Inflammatory macrophage (primary cell): ENCODE results near the gene P2RX7.

Experiments
- DNase-seq, 2 donors: peaks; one replicate each; pipeline ENCODE4 v3.0.0-alpha.2; 2020 to 2022

Gene P2RX7

GRCh38 chr12:121110211-121110940, 22.3 kb upstream of the P2RX7 start:
- DNase-seq: peak; percentile 76

GRCh38 chr12:121111684-121112083, 21.0 kb upstream of the P2RX7 start:
- DNase-seq: no peak

GRCh38 chr12:121112496-121112895, 20.2 kb upstream of the P2RX7 start:
- DNase-seq: no peak

- DNase-seq: no peak
These were observed 19.6 kb upstream of the P2RX7 start for GRCh38 chr12:121113057-121113456.

- DNase-seq: no peak
These were observed 18.5 kb upstream of the P2RX7 start for GRCh38 chr12:121114019-121114639.

GRCh38 chr12:121114806-121115205, 17.9 kb upstream of the P2RX7 start:
- no peak for DNase-seq

- no peak for DNase-seq
These were observed 17.1 kb upstream of the P2RX7 start for GRCh38 chr12:121115530-121115929.

GRCh38 chr12:121116318-121117225, 16.1 kb upstream of the P2RX7 start:
- no peak for DNase-seq

GRCh38 chr12:121117226-121117777, 15.4 kb upstream of the P2RX7 start:
- no peak for DNase-seq

GRCh38 chr12:121120323-121120722, 12.4 kb upstream of the P2RX7 start:
- peak; percentile 13 to 41 for DNase-seq

- DNase-seq: no peak
These were observed 11.5 kb upstream of the P2RX7 start for GRCh38 chr12:121120989-121121755.

GRCh38 chr12:121121805-121122204, 10.9 kb upstream of the P2RX7 start:
- DNase-seq: no peak

GRCh38 chr12:121123488-121123887, 9.2 kb upstream of the P2RX7 start:
- DNase-seq: no peak

- no peak for DNase-seq
These were observed 8.1 kb upstream of the P2RX7 start for GRCh38 chr12:121124402-121125109.

GRCh38 chr12:121127501-121127900, 5.2 kb upstream of the P2RX7 start:
- DNase-seq: peak; percentile 24 to 37

- DNase-seq: peak; percentile 92 to 96
These were observed 3.5 kb upstream of the P2RX7 start for GRCh38 chr12:121128908-121129810.

- no peak for DNase-seq
These were observed 2.9 kb upstream of the P2RX7 start for GRCh38 chr12:121129811-121130147.

GRCh38 chr12:121130866-121131373, 1.8 kb upstream of the P2RX7 start:
- no peak for DNase-seq

- DNase-seq: no peak
These were observed 735 bp upstream of the P2RX7 start for GRCh38 chr12:121131941-121132341.

GRCh38 chr12:121133838-121134237, 1.2 kb downstream of the P2RX7 start:
- DNase-seq: no peak
